ENCODE measurements around the gene PRPF40A.
"Not testable (repeated sequence)": the region's sequence is repeated elsewhere in the genome, so short reads cannot be mapped to it uniquely, and the experiment has no call there.

The PRPF40A gene

GRCh38 chr2:152717228-152718075 lies at the start of gene PRPF40A:
TSS of gene PRPF40A (minus strand) at chr2:152717461. CDS start at chr2:152717439, 22 bp downstream.
- DNase-seq = peak; percentile 67 to 99 (median 98)

GRCh38 chr2:152766928-152767327 lies 49.7 kb upstream of the PRPF40A start:
- DNase-seq = no peak

- DNase-seq = no peak
Observed at GRCh38 chr2:152763651-152764050, 46.4 kb upstream of the PRPF40A start.

GRCh38 chr2:152763208-152763607 lies 45.9 kb upstream of the PRPF40A start:
- DNase-seq = not testable (repeated sequence)

DNA sequence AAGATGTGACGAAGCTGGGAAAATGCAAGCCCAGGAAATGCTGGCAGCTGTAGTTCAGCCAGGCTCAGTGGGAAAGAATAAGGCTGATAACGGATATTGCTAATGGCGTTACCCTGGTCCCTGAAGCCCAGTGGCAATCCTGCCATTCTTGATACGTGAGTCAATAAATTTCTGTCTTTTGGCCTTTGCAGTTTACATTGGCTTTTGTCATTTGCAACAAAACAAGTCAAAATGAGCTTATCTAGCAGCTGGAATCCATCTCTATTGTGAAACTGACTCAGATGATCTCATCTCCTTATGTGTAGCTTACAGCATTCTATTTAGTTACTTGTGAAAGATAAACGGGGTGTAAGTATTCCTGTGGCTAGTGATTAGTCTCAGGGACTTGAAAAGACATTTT lies 44.9 kb upstream of the PRPF40A start:
- DNase-seq = no peak

DNA sequence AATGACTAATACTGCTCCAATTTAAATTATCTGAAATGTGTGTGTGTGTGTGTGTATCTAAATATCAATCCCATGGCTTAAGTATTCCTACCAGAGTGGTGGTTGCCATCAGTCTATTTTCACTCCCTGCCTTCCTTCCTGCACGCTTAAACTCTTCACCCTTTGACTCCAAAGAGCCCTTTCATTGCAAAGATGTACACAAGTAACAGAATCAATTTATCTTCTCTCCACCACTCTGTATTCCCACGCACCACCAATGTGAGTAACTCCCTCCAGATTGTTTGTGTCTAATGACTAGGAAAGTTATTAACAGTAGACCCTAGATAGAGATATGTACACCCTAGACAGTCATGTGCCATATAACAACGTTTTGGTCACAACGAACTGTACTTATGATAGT lies 44.0 kb upstream of the PRPF40A start:
- no peak for DNase-seq

DNA sequence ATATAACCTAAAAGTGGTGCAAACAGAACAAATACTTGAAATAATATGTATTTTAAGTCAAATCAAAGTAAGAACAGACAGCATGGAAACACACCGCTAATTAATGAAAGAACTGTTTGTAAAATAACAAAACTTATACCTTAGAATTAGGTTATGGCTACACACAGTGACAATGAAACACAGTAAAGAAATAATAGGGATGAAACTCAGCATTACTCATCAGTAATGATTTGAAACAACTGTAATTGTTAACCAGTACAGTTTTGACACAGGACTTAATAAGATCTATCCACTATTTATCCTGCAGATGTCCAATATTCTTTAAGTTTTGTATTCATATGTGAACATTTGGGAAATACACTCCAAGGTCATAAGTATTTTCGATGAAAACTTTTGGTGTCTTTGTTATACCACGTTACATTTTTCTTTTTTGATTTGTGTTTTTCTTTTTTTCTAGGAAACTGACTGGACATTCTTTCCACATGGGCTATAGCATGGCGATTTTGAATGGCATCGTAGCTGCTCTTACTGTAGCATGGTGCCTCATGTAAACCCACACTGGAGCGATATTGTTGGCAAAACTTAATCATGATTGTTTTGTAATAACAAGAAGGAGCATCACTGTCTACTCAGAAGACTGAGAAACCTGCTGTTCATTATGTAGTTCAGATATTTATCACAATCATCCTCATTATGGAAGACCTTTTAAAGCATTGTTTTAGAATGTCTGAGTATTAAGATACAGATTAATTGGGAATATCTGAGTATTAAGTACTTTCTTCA lies 42.2 kb upstream of the PRPF40A start:
- no peak for DNase-seq

GRCh38 chr2:152755029-152755428 lies 37.8 kb upstream of the PRPF40A start:
- DNase-seq = peak in 1 of 56 donors; percentile 0

DNA sequence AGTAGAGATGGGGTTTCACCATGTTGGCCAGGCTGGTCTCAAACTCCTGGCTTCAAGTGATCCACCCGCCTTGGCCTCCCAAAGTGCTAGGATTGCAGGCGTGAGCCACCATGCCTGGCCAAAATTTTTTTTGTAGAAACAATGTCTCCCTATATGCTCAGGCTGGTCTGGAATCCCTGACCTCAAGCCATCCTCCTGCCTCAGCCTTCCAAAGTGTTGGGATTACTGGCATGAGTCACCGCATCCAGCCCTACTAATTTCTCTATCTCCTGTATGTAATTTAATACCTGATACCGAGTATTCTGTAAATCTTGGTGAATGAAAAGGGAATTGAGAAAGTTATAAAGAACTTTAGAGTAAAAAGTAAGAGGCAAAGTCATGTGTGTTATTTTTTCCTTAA lies 30.5 kb upstream of the PRPF40A start:
- not testable (repeated sequence) for DNase-seq

DNA sequence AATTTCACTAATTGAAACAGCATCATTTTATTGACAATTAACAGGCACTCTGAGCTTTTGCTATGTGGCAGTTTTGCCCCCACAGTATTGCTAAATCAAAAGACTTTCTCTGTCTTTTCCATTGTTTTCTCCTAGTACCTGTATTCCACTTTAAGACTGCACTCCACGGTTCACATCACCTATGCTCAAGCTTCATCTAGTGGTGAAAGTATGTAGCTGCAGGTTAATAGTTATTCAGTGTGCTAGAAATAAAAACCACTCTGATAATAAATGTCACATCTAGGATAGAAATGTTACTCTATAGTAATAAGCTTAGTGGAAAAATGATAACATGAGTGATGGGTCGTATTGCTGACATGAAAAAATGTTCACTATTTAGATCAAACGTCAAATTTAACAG lies 25.7 kb upstream of the PRPF40A start:
- no peak for DNase-seq

- DNase-seq = no peak
Observed at GRCh38 chr2:152740743-152741328, 23.6 kb upstream of the PRPF40A start.

DNA sequence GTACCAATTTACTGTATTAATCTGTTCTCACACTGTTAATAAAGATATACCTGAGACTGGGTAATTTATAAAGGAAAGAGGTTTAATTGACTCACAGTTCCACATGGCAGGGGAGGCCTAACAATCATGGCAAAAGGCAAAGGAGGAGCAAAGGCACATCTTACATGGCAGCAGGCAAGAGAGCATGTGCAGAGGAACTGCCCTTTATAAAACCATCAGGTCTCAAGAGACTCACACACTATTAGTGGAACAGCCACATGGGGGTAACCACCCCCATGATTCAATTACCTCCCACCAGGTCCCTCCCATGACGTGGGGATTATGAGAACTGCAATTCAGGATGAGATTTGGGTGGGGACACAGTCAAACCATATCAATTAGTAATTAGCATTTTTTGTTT lies 22.4 kb upstream of the PRPF40A start:
- DNase-seq = not testable (repeated sequence)

DNA sequence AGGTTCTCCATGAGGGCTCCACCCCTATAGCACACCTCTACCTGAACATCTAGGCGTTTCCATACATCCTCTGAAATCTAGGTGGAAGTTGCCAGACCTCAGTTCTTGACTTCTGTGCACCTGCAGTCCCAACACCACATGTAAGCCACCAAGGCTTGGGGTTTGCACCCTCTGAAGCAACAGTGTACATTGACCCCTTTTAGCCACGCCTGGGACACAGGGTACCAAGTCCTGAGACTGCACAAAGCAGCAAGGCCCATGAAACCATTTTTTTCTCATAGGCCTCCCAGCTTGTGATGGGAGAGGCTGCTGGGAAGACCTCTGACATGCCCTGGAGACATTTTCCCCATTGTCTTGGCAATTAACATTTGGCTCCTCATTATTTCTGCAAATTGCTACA lies 21.2 kb upstream of the PRPF40A start:
- no peak for DNase-seq

DNA sequence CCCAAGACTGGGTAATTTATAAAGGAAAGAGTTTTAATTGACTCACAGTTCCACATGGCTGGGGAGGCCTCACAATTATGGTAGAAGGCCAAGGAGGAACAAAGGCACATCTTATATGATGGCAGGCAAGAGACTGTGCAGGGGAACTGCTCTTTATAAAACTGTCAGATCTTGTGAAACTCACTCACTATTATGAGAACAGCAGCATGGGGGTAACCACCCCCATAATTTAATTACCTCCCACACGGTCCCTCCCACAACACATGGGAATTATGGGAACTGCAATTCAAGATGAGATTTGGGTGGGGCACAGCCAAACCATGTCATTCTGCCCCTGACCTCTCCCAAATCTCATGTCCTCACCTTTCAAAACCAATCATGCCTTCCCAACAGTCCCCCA lies 20.2 kb upstream of the PRPF40A start:
- DNase-seq = not testable (repeated sequence)

DNA sequence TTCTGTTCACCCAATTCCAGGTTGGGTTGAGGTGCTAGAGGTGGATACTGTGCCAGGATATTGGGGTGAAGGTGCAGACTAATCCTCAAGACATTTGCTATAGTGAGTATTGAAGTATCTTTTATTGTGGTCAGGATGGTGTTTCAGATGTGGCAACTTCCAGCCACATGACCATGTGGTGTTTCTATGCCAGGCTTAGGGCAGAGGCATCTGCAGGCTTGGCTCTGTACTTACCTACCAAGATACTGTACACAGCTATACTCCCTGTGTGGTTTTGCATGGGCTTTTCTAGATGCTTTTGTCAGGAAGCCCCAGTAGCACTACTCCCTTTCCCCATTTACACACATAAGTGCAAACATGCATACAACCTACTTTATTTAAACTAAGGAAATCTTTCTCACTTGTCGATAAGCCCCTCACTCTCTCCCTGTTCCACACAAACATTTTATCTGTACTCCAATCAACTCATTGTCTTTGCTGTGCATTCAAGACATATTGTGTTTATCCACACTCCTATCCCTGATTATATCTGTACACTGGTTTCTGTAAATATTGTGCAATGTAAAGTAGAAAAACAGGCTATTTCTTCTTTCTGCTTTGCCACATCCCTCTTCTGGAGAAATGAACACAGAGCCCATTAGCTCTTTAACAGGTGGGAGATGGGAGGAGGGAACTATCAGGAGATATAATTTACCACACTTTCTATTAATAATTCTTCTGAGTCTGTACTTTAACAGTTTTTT lies 13.5 kb upstream of the PRPF40A start:
- DNase-seq = no peak

- no peak for DNase-seq
Observed at GRCh38 chr2:152729844-152730243, 12.6 kb upstream of the PRPF40A start.

GRCh38 chr2:152723918-152724317 lies 6.7 kb upstream of the PRPF40A start:
- DNase-seq = no peak

- DNase-seq = not testable (repeated sequence)
Observed at GRCh38 chr2:152722639-152723038, 5.4 kb upstream of the PRPF40A start.

DNA sequence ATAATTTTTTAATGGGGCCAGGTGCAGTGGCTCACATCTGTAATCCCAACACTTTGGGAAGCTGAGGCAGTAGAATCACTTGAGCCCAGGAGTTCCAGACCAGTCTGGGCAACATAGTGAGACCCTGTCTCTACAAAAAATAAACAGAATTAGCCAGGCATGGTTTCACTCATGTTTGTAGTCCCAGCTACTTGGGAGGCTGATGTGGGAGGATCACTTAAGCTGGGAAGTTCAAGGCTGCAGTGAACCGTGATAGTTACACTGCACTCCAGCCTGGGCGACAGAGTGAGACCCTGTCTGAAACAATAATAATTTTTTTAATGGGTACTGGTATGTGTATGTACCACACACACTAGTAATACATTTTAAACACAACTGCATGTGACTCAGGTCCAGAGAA lies 3.5 kb upstream of the PRPF40A start:
- DNase-seq = no peak

DNA sequence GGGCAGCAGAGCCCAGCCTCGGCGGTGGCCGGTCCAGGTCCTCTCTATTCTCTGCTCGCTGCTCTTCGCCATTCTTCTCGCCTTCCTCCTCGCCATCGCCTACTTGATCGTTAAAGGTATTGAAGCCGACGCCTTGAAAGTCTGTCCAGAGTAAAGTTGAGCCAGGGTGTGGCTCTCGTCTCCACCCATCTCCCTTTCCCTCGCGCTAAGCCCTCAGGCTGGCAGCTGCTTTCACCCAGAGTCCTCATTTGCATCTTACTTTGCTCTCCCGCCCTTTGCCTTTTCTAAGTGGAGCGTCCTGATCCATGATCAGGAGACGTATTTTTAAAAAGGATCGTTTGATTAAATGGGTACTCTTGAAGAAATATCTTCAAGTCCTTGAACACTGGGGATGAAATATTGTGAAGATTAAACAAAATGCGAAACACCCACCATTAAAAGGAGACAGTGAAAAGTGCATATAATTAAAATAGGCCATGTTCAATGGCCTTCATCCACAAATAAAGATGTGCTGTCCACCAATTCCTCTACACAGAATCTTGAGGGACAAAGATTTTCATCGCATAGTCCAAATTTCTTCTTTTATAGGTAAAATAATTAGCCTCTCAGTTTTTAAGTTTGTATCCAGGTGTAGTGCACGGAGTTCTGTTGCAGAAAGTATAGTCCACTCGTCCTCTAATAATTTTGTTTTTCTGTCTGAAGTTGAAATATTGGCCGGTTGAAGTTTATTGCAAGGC lies 1.8 kb upstream of the PRPF40A start:
- DNase-seq = peak in 3 of 56 donors; percentile 27 to 39 (median 33)

All from nucleus accumbens (tissue), 56 donors.